ENCODE measurements around the gene USP22. TPM values are rescaled to one million over a fixed set of nuclear protein-coding genes. Genes with fewer than 3 reads are reported as not detected.

The USP22 gene
- total RNA-seq, 4 donors from 2014 or later, result 61.7 to 91.2 (median 78.0) TPM

DNA sequence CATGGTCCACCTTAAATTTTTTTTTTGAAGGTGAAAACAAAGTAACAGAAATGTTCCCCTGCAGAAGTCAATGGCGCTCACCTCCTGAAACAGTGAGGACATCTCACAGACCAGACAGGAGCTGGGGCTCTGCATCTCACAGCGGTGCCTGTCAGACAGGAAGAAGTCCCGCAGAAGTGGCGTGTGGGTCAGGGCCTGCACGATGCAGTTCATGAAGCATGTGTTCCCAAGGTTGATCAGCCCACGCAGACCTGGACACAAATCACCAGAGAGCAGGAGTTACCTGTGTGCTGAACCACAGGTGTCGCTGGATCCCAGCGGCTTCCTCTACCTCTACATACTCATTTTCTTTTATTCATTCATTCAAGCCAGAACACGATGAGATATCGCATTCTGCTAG is 24.9 kb downstream of the USP22 start:
- no peak for TF ChIP-seq POLR2A (IDR thresholded peaks at IDR 0.05)
- TF ChIP-seq, protein P1, sequence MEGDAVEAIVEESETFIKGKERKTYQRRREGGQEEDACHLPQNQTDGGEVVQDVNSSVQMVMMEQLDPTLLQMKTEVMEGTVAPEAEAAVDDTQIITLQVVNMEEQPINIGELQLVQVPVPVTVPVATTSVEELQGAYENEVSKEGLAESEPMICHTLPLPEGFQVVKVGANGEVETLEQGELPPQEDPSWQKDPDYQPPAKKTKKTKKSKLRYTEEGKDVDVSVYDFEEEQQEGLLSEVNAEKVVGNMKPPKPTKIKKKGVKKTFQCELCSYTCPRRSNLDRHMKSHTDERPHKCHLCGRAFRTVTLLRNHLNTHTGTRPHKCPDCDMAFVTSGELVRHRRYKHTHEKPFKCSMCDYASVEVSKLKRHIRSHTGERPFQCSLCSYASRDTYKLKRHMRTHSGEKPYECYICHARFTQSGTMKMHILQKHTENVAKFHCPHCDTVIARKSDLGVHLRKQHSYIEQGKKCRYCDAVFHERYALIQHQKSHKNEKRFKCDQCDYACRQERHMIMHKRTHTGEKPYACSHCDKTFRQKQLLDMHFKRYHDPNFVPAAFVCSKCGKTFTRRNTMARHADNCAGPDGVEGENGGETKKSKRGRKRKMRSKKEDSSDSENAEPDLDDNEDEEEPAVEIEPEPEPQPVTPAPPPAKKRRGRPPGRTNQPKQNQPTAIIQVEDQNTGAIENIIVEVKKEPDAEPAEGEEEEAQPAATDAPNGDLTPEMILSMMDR (IDR thresholded peaks at IDR 0.05), result no peak
- H3K27me3 ChIP-seq, result no peaks in the 10 kb centered on the region
- intact Hi-C loops (cut with DNase I), result no loop called here
- H3K4me1 ChIP-seq, result peaks cover 0 to 25% (median 0%) of the 10 kb centered on the region in 3 donors
- WGBS, 2 donors, result 79 to 82% methylated on average over 6 to 10 of the region's 10 CpGs
- no peaks in the 10 kb centered on the region for H3K9me3 ChIP-seq
- no peak overlapping the region for H3K27ac ChIP-seq
- H3K4me3 ChIP-seq, result no peak overlapping the region
- no peak for DNase-seq
- H3K36me3 ChIP-seq, result peaks cover 43 to 99% (median 71%) of the 10 kb centered on the region in 3 donors

DNA sequence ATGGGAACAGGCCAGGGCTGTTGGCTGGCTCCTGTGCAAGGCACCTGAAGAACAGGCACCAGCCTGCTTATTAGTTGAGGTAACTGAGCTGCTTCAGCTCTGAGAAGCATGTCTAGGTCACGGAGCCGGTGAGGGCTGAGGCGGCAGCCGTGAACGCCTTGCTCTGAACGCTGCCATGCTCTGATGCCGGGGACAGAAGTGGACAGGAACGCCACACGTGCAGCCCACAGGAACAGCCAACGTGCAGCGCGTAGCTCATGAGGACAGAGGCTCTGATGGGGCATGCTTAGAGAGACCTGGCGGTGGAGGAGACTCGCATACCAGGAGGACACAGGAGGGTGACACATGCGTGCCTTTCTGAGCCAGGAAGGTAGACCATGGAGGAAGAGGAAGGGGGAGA is 25.6 kb downstream of the USP22 start:
- intact Hi-C loops (cut with DNase I), result no loop called here
- peaks cover 43 to 99% (median 77%) of the 10 kb centered on the region in 3 donors for H3K36me3 ChIP-seq
- no peaks in the 10 kb centered on the region for H3K27me3 ChIP-seq
- TF ChIP-seq POLR2A (IDR thresholded peaks at IDR 0.05), result no peak
- TF ChIP-seq, protein P1 (IDR thresholded peaks at IDR 0.05), result no peak
- no peak for DNase-seq
- no peak overlapping the region for H3K4me3 ChIP-seq
- H3K27ac ChIP-seq, result no peak overlapping the region
- peaks cover 0 to 21% (median 0%) of the 10 kb centered on the region in 3 donors for H3K4me1 ChIP-seq
- WGBS, 2 donors, result 91 to 98% methylated on average over 9 to 15 of the region's 15 CpGs
- H3K9me3 ChIP-seq, result no peaks in the 10 kb centered on the region

DNA sequence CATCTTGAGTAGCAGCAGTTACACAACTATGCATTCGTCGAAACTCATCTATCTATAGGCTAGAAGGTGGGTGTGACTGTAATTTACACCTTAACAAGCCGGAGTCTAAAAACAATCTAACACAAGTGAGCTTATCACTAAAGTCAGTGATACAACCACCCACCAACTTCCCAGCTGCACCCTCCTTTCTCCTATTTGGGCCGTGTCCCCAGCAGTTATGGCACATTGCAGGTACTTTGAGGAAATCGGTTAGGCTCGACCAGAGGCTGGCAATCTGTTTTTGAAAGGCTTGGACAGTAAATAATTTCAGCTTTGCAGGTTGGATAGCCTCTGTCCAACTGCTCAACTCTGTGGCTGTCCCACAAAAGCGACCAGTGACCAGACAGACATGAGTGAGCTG is 26.0 kb downstream of the USP22 start:
- H3K4me3 ChIP-seq, result no peak overlapping the region
- intact Hi-C loops (cut with DNase I), result no loop called here
- H3K27me3 ChIP-seq, result no peaks in the 10 kb centered on the region
- WGBS, 2 donors, result 85 to 94% methylated on average over 6 to 7 of the region's 7 CpGs
- peaks cover 0 to 18% (median 0%) of the 10 kb centered on the region in 3 donors for H3K4me1 ChIP-seq
- DNase-seq, result no peak
- TF ChIP-seq POLR2A (IDR thresholded peaks at IDR 0.05), result no peak
- TF ChIP-seq, protein P1 (IDR thresholded peaks at IDR 0.05), result no peak
- peaks cover 47 to 100% (median 82%) of the 10 kb centered on the region in 3 donors for H3K36me3 ChIP-seq
- H3K27ac ChIP-seq, result no peak overlapping the region
- H3K9me3 ChIP-seq, result no peaks in the 10 kb centered on the region

DNA sequence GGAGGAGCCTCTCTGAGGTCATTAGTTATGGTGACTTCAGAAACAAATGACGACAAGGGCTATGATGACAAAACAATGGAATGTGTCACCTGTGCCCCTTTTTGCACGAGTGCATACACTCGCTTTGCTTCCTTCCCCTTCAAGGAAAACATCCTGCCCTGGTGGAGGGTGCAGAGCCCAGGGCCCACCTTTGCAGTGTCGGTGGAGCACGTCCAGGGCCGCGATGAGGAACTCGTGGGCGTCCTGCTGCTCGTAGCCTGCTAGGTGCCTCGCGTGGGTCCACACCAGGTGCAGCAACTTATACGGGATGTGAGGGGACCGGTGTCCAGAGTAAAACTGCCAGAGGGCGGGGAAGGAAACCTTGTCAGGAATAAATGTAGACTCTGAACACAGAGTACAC is 27.2 kb downstream of the USP22 start:
- no peak for DNase-seq
- Histone ChIP-seq H3K27ac (no peak overlapping the region), H3K4me1 (peaks cover 0 to 6% (median 0%) of the 10 kb centered on the region in 3 donors), H3K36me3 (peaks cover 56 to 100% (median 86%) of the 10 kb centered on the region in 3 donors), H3K9me3 (no peaks in the 10 kb centered on the region), H3K27me3 (no peaks in the 10 kb centered on the region), H3K4me3 (no peak overlapping the region)
- intact Hi-C loops (cut with DNase I), result no loop called here
- WGBS, 2 donors, result 77 to 83% methylated on average over 4 to 11 of the region's 15 CpGs
- no peak for TF ChIP-seq POLR2A (IDR thresholded peaks at IDR 0.05)
- TF ChIP-seq, protein P1 (IDR thresholded peaks at IDR 0.05), result no peak

DNA sequence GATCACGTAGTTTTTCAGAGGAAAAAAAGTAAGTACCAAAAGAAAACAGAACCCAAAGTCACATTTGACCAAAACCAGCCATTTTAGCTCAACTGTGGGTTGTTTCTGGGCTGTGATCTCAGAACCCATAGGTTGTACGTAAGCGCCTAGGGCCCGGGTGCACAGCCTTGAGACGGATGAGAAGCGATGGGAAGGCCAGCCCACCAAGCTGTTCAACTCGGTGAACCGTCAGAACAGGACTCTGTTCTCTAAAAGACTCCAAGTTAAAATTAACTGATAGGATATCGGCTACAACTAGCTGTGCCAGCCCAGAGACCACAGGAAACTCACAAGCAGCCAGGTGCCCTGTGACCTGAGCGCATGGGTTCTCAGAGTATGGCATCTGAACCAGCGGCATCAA is 28.3 kb downstream of the USP22 start:
- TF ChIP-seq, protein P1 (IDR thresholded peaks at IDR 0.05), result no peak
- no peak for TF ChIP-seq POLR2A (IDR thresholded peaks at IDR 0.05)
- H3K36me3 ChIP-seq, result peaks cover 55 to 100% (median 87%) of the 10 kb centered on the region in 3 donors

More for the DNA sequence above, 28.3 kb downstream of the USP22 start:
- no peak overlapping the region for H3K27ac ChIP-seq
- WGBS, 2 donors, result 83 to 91% methylated on average over 5 to 11 of the region's 11 CpGs
- no peaks in the 10 kb centered on the region for H3K27me3 ChIP-seq
- H3K9me3 ChIP-seq, result no peaks in the 10 kb centered on the region
- H3K4me3 ChIP-seq, result no peak overlapping the region
- H3K4me1 ChIP-seq, result no peaks in the 10 kb centered on the region
- no peak for DNase-seq
- intact Hi-C loops (cut with DNase I), result no loop called here

Measured in esophagus squamous epithelium (tissue), 5 donors.